ENCODE measurements around the gene PYCR2.

The PYCR2 gene

DNA sequence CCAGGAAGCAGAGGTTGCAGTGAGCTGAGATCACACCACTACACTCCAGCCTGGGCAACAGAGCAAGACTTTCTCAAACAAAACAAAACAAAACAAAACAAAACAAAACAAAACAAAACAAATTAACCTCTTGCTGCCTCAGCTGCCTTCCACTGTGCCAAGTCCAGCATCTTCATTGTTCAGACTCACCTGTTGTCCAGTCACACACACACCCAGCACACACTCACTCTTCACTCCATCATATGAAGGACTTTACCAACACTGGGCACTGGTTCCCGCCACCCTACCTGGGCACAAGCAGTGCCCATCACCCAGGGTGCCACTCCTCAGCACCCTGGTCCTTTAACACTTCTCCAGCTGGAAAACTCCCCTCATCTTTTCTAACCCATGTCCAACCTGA lies 14.6 kb downstream of the PYCR2 start:
- Histone ChIP-seq H3K27ac (ENCODE audit: low read depth, low read length) (no peak overlapping the region), H3K4me3 (ENCODE audit: low read depth in 1 of 2, low read length in 2 of 2) (no peak overlapping the region), H3K36me3 (ENCODE audit: control insufficient read depth in 1 of 2, insufficient read depth in 2 of 2, low read length in 2 of 2) (no peaks in the 10 kb centered on the region), H3K27me3 (ENCODE audit: control insufficient read depth in 1 of 2, insufficient read depth in 2 of 2, low read length in 2 of 2) (no peaks in the 10 kb centered on the region), H3K9me3 (ENCODE audit: control insufficient read depth in 1 of 2, low read length in 2 of 2) (no peaks in the 10 kb centered on the region), H3K9ac (ENCODE audit: low read depth in 1 of 2, low read length in 2 of 2) (no peak overlapping the region), H3K4me1 (ENCODE audit: control insufficient read depth in 1 of 2, insufficient read depth in 2 of 2, low read length in 2 of 2) (no peaks in the 10 kb centered on the region)

GRCh38 chr1:225908773-225909172 lies 15.3 kb downstream of the PYCR2 start:
- Histone ChIP-seq H3K27ac (ENCODE audit: low read depth, low read length) (no peak overlapping the region), H3K9ac (ENCODE audit: low read depth in 1 of 2, low read length in 2 of 2) (no peak overlapping the region), H3K4me1 (ENCODE audit: control insufficient read depth in 1 of 2, insufficient read depth in 2 of 2, low read length in 2 of 2) (no peaks in the 10 kb centered on the region), H3K36me3 (ENCODE audit: control insufficient read depth in 1 of 2, insufficient read depth in 2 of 2, low read length in 2 of 2) (no peaks in the 10 kb centered on the region), H3K27me3 (ENCODE audit: control insufficient read depth in 1 of 2, insufficient read depth in 2 of 2, low read length in 2 of 2) (no peaks in the 10 kb centered on the region), H3K9me3 (ENCODE audit: control insufficient read depth in 1 of 2, low read length in 2 of 2) (no peaks in the 10 kb centered on the region), H3K4me3 (ENCODE audit: low read depth in 1 of 2, low read length in 2 of 2) (no peak overlapping the region)

- Histone ChIP-seq H3K4me1 (ENCODE audit: control insufficient read depth in 1 of 2, insufficient read depth in 2 of 2, low read length in 2 of 2) (no peaks in the 10 kb centered on the region), H3K9me3 (ENCODE audit: control insufficient read depth in 1 of 2, low read length in 2 of 2) (no peaks in the 10 kb centered on the region), H3K36me3 (ENCODE audit: control insufficient read depth in 1 of 2, insufficient read depth in 2 of 2, low read length in 2 of 2) (no peaks in the 10 kb centered on the region), H3K27ac (ENCODE audit: low read depth, low read length) (no peak overlapping the region), H3K4me3 (ENCODE audit: low read depth in 1 of 2, low read length in 2 of 2) (no peak overlapping the region), H3K27me3 (ENCODE audit: control insufficient read depth in 1 of 2, insufficient read depth in 2 of 2, low read length in 2 of 2) (no peaks in the 10 kb centered on the region), H3K9ac (ENCODE audit: low read depth in 1 of 2, low read length in 2 of 2) (no peak overlapping the region)
Observed at GRCh38 chr1:225908013-225908640, 15.9 kb downstream of the PYCR2 start.

- Histone ChIP-seq H3K4me1 (ENCODE audit: control insufficient read depth in 1 of 2, insufficient read depth in 2 of 2, low read length in 2 of 2) (no peaks in the 10 kb centered on the region), H3K27me3 (ENCODE audit: control insufficient read depth in 1 of 2, insufficient read depth in 2 of 2, low read length in 2 of 2) (no peaks in the 10 kb centered on the region), H3K27ac (ENCODE audit: low read depth, low read length) (no peak overlapping the region), H3K36me3 (ENCODE audit: control insufficient read depth in 1 of 2, insufficient read depth in 2 of 2, low read length in 2 of 2) (no peaks in the 10 kb centered on the region), H3K4me3 (ENCODE audit: low read depth in 1 of 2, low read length in 2 of 2) (no peak overlapping the region), H3K9ac (ENCODE audit: low read depth in 1 of 2, low read length in 2 of 2) (no peak overlapping the region), H3K9me3 (ENCODE audit: control insufficient read depth in 1 of 2, low read length in 2 of 2) (no peaks in the 10 kb centered on the region)
Observed at GRCh38 chr1:225907341-225907740, 16.7 kb downstream of the PYCR2 start.

GRCh38 chr1:225906467-225906866 lies 17.6 kb downstream of the PYCR2 start:
- Histone ChIP-seq H3K4me1 (ENCODE audit: control insufficient read depth in 1 of 2, insufficient read depth in 2 of 2, low read length in 2 of 2) (no peaks in the 10 kb centered on the region), H3K9me3 (ENCODE audit: control insufficient read depth in 1 of 2, low read length in 2 of 2) (no peaks in the 10 kb centered on the region), H3K36me3 (ENCODE audit: control insufficient read depth in 1 of 2, insufficient read depth in 2 of 2, low read length in 2 of 2) (no peaks in the 10 kb centered on the region), H3K9ac (ENCODE audit: low read depth in 1 of 2, low read length in 2 of 2) (no peak overlapping the region), H3K27ac (ENCODE audit: low read depth, low read length) (no peak overlapping the region), H3K4me3 (ENCODE audit: low read depth in 1 of 2, low read length in 2 of 2) (no peak overlapping the region), H3K27me3 (ENCODE audit: control insufficient read depth in 1 of 2, insufficient read depth in 2 of 2, low read length in 2 of 2) (no peaks in the 10 kb centered on the region)

- Histone ChIP-seq H3K27me3 (ENCODE audit: control insufficient read depth in 1 of 2, insufficient read depth in 2 of 2, low read length in 2 of 2) (no peaks in the 10 kb centered on the region), H3K27ac (ENCODE audit: low read depth, low read length) (no peak overlapping the region), H3K4me1 (ENCODE audit: control insufficient read depth in 1 of 2, insufficient read depth in 2 of 2, low read length in 2 of 2) (no peaks in the 10 kb centered on the region), H3K36me3 (ENCODE audit: control insufficient read depth in 1 of 2, insufficient read depth in 2 of 2, low read length in 2 of 2) (no peaks in the 10 kb centered on the region), H3K9ac (ENCODE audit: low read depth in 1 of 2, low read length in 2 of 2) (no peak overlapping the region), H3K9me3 (ENCODE audit: control insufficient read depth in 1 of 2, low read length in 2 of 2) (no peaks in the 10 kb centered on the region), H3K4me3 (ENCODE audit: low read depth in 1 of 2, low read length in 2 of 2) (no peak overlapping the region)
Observed at GRCh38 chr1:225903623-225904022, 20.4 kb downstream of the PYCR2 start.

GRCh38 chr1:225899044-225899925 lies 24.8 kb downstream of the PYCR2 start:
- Histone ChIP-seq H3K27me3 (ENCODE audit: control insufficient read depth in 1 of 2, insufficient read depth in 2 of 2, low read length in 2 of 2) (no peaks in the 10 kb centered on the region), H3K4me1 (ENCODE audit: control insufficient read depth in 1 of 2, insufficient read depth in 2 of 2, low read length in 2 of 2) (peaks cover 9 to 17% of the 10 kb centered on the region in 2 donors), H3K9ac (ENCODE audit: low read depth in 1 of 2, low read length in 2 of 2) (no peak overlapping the region), H3K9me3 (ENCODE audit: control insufficient read depth in 1 of 2, low read length in 2 of 2) (no peaks in the 10 kb centered on the region), H3K27ac (ENCODE audit: low read depth, low read length) (no peak overlapping the region), H3K36me3 (ENCODE audit: control insufficient read depth in 1 of 2, insufficient read depth in 2 of 2, low read length in 2 of 2) (no peaks in the 10 kb centered on the region), H3K4me3 (ENCODE audit: low read depth in 1 of 2, low read length in 2 of 2) (no peak overlapping the region)

- Histone ChIP-seq H3K4me3 (ENCODE audit: low read depth in 1 of 2, low read length in 2 of 2) (no peak overlapping the region), H3K36me3 (ENCODE audit: control insufficient read depth in 1 of 2, insufficient read depth in 2 of 2, low read length in 2 of 2) (no peaks in the 10 kb centered on the region), H3K27ac (ENCODE audit: low read depth, low read length) (no peak overlapping the region), H3K4me1 (ENCODE audit: control insufficient read depth in 1 of 2, insufficient read depth in 2 of 2, low read length in 2 of 2) (peaks cover 9 to 17% of the 10 kb centered on the region in 2 donors), H3K27me3 (ENCODE audit: control insufficient read depth in 1 of 2, insufficient read depth in 2 of 2, low read length in 2 of 2) (no peaks in the 10 kb centered on the region), H3K9me3 (ENCODE audit: control insufficient read depth in 1 of 2, low read length in 2 of 2) (no peaks in the 10 kb centered on the region), H3K9ac (ENCODE audit: low read depth in 1 of 2, low read length in 2 of 2) (peak overlapping the region in 1 of 2 donors; percentile 16)
Observed at GRCh38 chr1:225897595-225898514, 26.2 kb downstream of the PYCR2 start.

DNA sequence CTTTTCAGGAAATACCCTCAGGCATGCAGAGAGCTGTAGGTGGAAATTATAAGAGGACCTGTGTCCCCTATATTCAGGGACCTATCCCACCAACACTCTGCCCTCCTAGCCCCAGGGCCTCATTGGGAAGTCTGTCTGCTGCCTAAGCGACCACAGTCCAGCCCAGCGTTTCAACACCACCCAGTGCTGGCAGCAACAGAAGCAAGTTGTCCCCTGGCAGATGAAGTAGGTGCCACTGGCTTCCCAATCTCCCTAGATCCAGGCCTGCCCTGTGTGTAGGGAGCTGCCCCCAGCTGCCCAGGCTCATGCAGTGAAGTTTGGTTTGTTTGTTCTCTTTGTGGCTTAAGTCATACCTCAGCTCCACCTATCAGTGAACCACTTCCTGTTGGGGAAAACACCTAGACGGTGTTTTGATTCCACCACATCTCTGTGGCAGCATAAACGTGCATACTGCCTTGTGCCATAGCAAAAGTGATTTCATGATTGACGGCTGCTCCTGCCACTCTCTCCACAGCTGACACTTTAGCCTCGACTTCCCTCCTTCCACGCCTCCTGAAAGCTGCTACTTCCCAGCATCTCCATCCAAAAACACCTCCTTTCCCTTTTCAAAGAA lies 27.0 kb downstream of the PYCR2 start:
- Histone ChIP-seq H3K27me3 (ENCODE audit: control insufficient read depth in 1 of 2, insufficient read depth in 2 of 2, low read length in 2 of 2) (no peaks in the 10 kb centered on the region), H3K36me3 (ENCODE audit: control insufficient read depth in 1 of 2, insufficient read depth in 2 of 2, low read length in 2 of 2) (no peaks in the 10 kb centered on the region), H3K9ac (ENCODE audit: low read depth in 1 of 2, low read length in 2 of 2) (peak overlapping the region; percentile 11 to 16), H3K9me3 (ENCODE audit: control insufficient read depth in 1 of 2, low read length in 2 of 2) (no peaks in the 10 kb centered on the region), H3K4me3 (ENCODE audit: low read depth in 1 of 2, low read length in 2 of 2) (no peak overlapping the region), H3K4me1 (ENCODE audit: control insufficient read depth in 1 of 2, insufficient read depth in 2 of 2, low read length in 2 of 2) (peaks cover 9 to 17% of the 10 kb centered on the region in 2 donors), H3K27ac (ENCODE audit: low read depth, low read length) (no peak overlapping the region)
